ENCODE measurements around the gene PRUNE2. TPM values are rescaled to one million over a fixed set of nuclear protein-coding genes. Genes with fewer than 3 reads are reported as not detected.

The PRUNE2 gene
- polyA plus RNA-seq, 1 of the 3 experiments (the other 2 are of a cell fraction): 13.0 TPM

GRCh38 chr9:76657265-76657664 lies 248.6 kb downstream of the PRUNE2 start (continued):
- TF ChIP-seq REST (IDR thresholded peaks at IDR 0.05; ENCODE audit: low read depth, low read length): no peak
- TF ChIP-seq USF1 (IDR thresholded peaks at IDR 0.05; ENCODE audit: borderline replicate concordance, low read depth): no peak
- peak; percentile 63 for TF ChIP-seq TEAD4 (IDR thresholded peaks at IDR 0.05; ENCODE audit: borderline replicate concordance, insufficient read depth)
- TF ChIP-seq IRF3 (IDR thresholded peaks at IDR 0.05; ENCODE audit: low read depth, low read length): no peak
- TF ChIP-seq JUND (IDR thresholded peaks at IDR 0.05): peak; percentile 74
- no peak for TF ChIP-seq YY1 (IDR thresholded peaks at IDR 0.05; ENCODE audit: low read depth)

GRCh38 chr9:76655971-76656370 lies 249.9 kb downstream of the PRUNE2 start:
- POLR2A ChIA-PET: no interaction called here
- Histone ChIP-seq H2AFZ (ENCODE audit: low read depth) (no peak overlapping the region), H3K27ac (ENCODE audit: low read depth in 2 of 2, low read length in 1 of 2) (peak overlapping the region in 1 of 2 experiments; percentile 91; a peak in 2 of 4 replicates), H3K36me3 (replicated peaks in 1 of 2; ENCODE audit: control insufficient read depth in 1 of 2, insufficient read depth in 2 of 2, low read length in 1 of 2) (no peaks in the 10 kb centered on the region), H3K9ac (no peak overlapping the region), H3K27me3 (ENCODE audit: insufficient read depth) (no peaks in the 10 kb centered on the region), H3K9me2 (no peaks in the 10 kb centered on the region), H3F3A (replicated peaks; ENCODE audit: insufficient read depth) (peaks cover 46% of the 10 kb centered on the region), H4K20me1 (ENCODE audit: insufficient read depth) (no peaks in the 10 kb centered on the region), H3K79me2 (ENCODE audit: insufficient read depth) (no peaks in the 10 kb centered on the region), H3K4me3 (ENCODE audit: low read depth in 2 of 2, low read length in 1 of 2) (no peak overlapping the region), H3K4me2 (no peak overlapping the region), H3K4me1 (ENCODE audit: control insufficient read depth in 1 of 2, insufficient read depth in 2 of 2, low read depth in 1 of 2, low read length in 1 of 2) (peaks cover 0 to 56% of the 10 kb centered on the region in 2 experiments; a peak in 3 of 4 replicates), H3K9me3 (no peaks in the 10 kb centered on the region)
- DNase-seq: no peak
- CTCF ChIA-PET: interaction anchor here (1.3 kb wide), 1 partner anchor 209 kb away, joined by 3 read pairs; no protein-coding TSS in a partner anchor
- TF ChIP-seq ZBTB33 (IDR thresholded peaks at IDR 0.05; ENCODE audit: borderline replicate concordance, low read depth) (no peak), MXI1 (IDR thresholded peaks at IDR 0.05; ENCODE audit: low read depth, low read length) (no peak), JUND (IDR thresholded peaks at IDR 0.05) (no peak), RCOR1 (IDR thresholded peaks at IDR 0.05; ENCODE audit: low read length) (no peak), ELF1 (IDR thresholded peaks at IDR 0.05) (no peak)
- WGBS (ENCODE audit: low lambda C conversion rate): 23% methylated on average over 4 of the region's 4 CpGs
